Right lobe of liver (tissue), 4 donors: ENCODE data around the gene ASTL.

Experiments used
- CTCF ChIP-seq, 4 donors: fragments of 200-600 bp in 3 of 4; fragments of 450-650 bp in 1 of 4; IDR thresholded peaks; one replicate each; pipeline versions ENCODE4 v1.5.1 to v1.8.0; 2016 to 2022; ENCODE audit warnings: antibody characterized with exemption in 4 of 4, mild to moderate bottlenecking in 2 of 4
- POLR2A ChIP-seq: fragments of 450-650 bp; IDR thresholded peaks from one replicate; pipeline ENCODE4 v1.6.1; 2017; ENCODE audit warnings: antibody characterized with exemption, mild to moderate bottlenecking
- donor health status: DM: no; HTN: no; CAD: no.
- donor health status: DM: no; HTN: no; CAD: no.
- donor health status: DM: no; HTN: yes; CAD: no.

GRCh38 chr2:96109361-96109680 lies 29.0 kb downstream of the ASTL start:
- TF ChIP-seq POLR2A (no peak), CTCF (IDR thresholded peaks at IDR 0.05) (no peak)
